Naive thymus-derived CD4-positive, alpha-beta T cell (primary cell): ENCODE data around the gene LCK. TPM values are rescaled to one million over a fixed set of nuclear protein-coding genes. Genes with fewer than 3 reads are reported as not detected.

Experiments
- ATAC-seq: fragments of 150-1000 bp; cut with Tn5 transposase; 2 replicates; pipeline ENCODE4 v1.10.0; 2021; ENCODE audit warnings: mild to moderate bottlenecking, moderate library complexity
- CTCF ChIA-PET: fragments of 350-600 bp; sonication (Branson Sonifier 250); formaldehyde crosslinking; loops from one replicate; lab custom pipeline; 2021; ENCODE audit warnings: antibody characterized with exemption; lab: Charles Lee
- POLR2A ChIA-PET: fragments of 350-600 bp; sonication (Branson Sonifier 250); formaldehyde crosslinking; loops from one replicate; lab custom pipeline; 2021; ENCODE audit warnings: antibody characterized with exemption, inconsistent platforms; lab: Charles Lee
- DNase-seq, 9 donors: peaks; one replicate each; pipeline versions ENCODE4 v3.0.0 to v3.0.0-alpha.2; 2020 to 2022; ENCODE audit warnings: mixed read lengths in 1 of 9
- H3K27ac ChIP-seq: one replicate; pipeline ENCODE4 v1.7.0; 2013; ENCODE audit warnings: mild to moderate bottlenecking, low read depth, low read length, moderate library complexity
- H3K27me3 ChIP-seq, 2 donors: one replicate each; pipeline ENCODE4 v1.7.0; 2013; ENCODE audit warnings: low read length in 2 of 2, mild to moderate bottlenecking in 2 of 2, moderate library complexity in 2 of 2; ENCODE audit not compliant: control insufficient read depth in 2 of 2, insufficient read depth in 2 of 2
- H3K36me3 ChIP-seq, 3 experiments: 1 replicate in 2 of 3; 2 replicates in 1 of 3; pipeline ENCODE4 v1.7.0; 2013; ENCODE audit warnings: low read length in 3 of 3, mild to moderate bottlenecking in 3 of 3, moderate library complexity in 1 of 3; ENCODE audit not compliant: insufficient read depth in 3 of 3, control insufficient read depth in 2 of 3
- H3K4me1 ChIP-seq, 2 donors: one replicate each; pipeline ENCODE4 v1.7.0; 2013; ENCODE audit warnings: low read length in 2 of 2, mild to moderate bottlenecking in 2 of 2, moderate library complexity in 1 of 2; ENCODE audit not compliant: control insufficient read depth in 2 of 2, insufficient read depth in 2 of 2
- H3K4me3 ChIP-seq: 2 replicates; pipeline ENCODE4 v1.7.0; 2013; ENCODE audit warnings: mild to moderate bottlenecking, low read length
- H3K9me3 ChIP-seq, 3 experiments: 1 replicate in 2 of 3; 2 replicates in 1 of 3; pipeline ENCODE4 v1.7.0; 2013; ENCODE audit warnings: low read length in 3 of 3; ENCODE audit not compliant: control insufficient read depth in 2 of 3
- H3K27ac Mint-ChIP-seq, 9 donors: one replicate each; pipeline ENCODE4 v1.8.0; 2020 to 2022; ENCODE audit warnings: mixed read lengths in 9 of 9, mild to moderate bottlenecking in 8 of 9, moderate library complexity in 5 of 9, inconsistent platforms in 2 of 9
- H3K27me3 Mint-ChIP-seq, 5 donors: one replicate each; pipeline ENCODE4 v1.8.0; 2021 to 2022; ENCODE audit warnings: mixed read lengths in 5 of 5, mild to moderate bottlenecking in 1 of 5
- H3K36me3 Mint-ChIP-seq, 5 donors: one replicate each; pipeline ENCODE4 v1.8.0; 2020 to 2022; ENCODE audit warnings: mixed read lengths in 5 of 5, mild to moderate bottlenecking in 3 of 5, inconsistent platforms in 1 of 5
- H3K4me1 Mint-ChIP-seq, 7 donors: one replicate each; pipeline ENCODE4 v1.8.0; 2020 to 2022; ENCODE audit warnings: mixed read lengths in 7 of 7, mild to moderate bottlenecking in 3 of 7, inconsistent platforms in 1 of 7
- H3K4me3 Mint-ChIP-seq, 10 donors: one replicate each; pipeline ENCODE4 v1.8.0; 2020 to 2022; ENCODE audit warnings: mild to moderate bottlenecking in 10 of 10, mixed read lengths in 10 of 10, moderate library complexity in 6 of 10, inconsistent platforms in 2 of 10
- H3K9me3 Mint-ChIP-seq, 11 donors: one replicate each; pipeline ENCODE4 v1.8.0; 2020 to 2022; ENCODE audit warnings: mixed read lengths in 11 of 11, mild to moderate bottlenecking in 4 of 11, inconsistent platforms in 1 of 11, moderate library complexity in 1 of 11
- intact Hi-C, 2 donors: fragments of 100-400 bp; cut with micrococcal nuclease; formaldehyde crosslinking; loops; one replicate each; pipeline ENCODE4 v1.15.1; 2023
- polyA plus RNA-seq, 2 donors: library from polyadenylated mRNA; unstranded; fragments of 300-500 nt; fragmentation: Illumina TruSeq; gene quantifications; one replicate each; pipeline ENCODE4 v1.2.3, GENCODE V29; 2021
- total RNA-seq, 6 experiments: library from RNA in 5 of 6; stranded (reverse) in 5 of 6; gene quantifications; 1 replicate in 5 of 6; 2 replicates in 1 of 6; pipeline ENCODE4 v1.2.3 and lab custom pipeline; 2021 to 2026

The LCK gene
- total and polyA plus RNA-seq, 7 experiments from 2014 or later = 245 to 1,109 (median 480) TPM

DNA sequence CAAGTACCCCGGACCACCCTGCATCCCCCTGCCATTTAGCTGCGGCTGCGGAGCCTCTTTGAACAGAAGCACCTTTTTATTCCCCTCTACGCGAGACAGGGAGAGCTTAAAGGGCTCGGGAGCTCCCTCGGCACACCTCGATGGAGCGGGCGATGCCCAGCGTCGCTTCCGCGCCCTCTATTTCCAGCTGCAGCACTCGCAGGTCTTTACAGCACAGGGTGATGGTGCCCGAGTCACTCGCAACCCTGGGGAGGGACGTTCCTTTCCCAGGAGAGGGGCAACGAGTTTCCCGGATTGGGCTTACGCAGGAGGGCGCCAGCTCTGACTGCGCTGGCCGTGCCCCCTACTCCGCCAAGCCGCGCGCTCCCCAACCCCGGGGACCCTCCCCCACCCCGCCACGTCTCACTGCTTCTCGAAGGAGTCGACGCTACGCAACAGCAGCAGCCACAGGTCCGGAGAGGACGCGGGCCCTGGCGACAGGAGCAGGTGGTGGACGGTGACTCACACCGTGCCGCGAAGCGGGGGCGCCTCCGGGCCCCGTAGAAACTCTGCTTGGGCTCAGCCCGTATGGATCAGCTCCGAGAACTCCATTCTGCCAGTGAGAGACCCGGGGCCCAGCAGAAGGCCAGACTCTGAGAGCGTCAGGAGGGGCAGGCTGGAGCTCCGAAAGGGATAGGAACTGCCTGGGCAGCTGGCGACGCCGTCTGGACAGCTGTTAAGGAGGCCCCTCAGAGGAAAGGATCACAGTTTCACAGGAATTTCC lies 9.9 kb upstream of the LCK start:
- POLR2A ChIA-PET = interaction anchor here (0.7 to 28.2 kb wide), 19 partner anchors 10 to 153 kb away, joined by 3 to 738 read pairs (median 5); partner anchors contain the start of genes BSDC1, CCDC28B, HDAC1 and KPNA6
- Mint-ChIP-seq H3K36me3 (no peaks in the 10 kb centered on the region), H3K4me3 (peak overlapping the region; percentile 87 to 93 (median 91)), H3K4me1 (peaks cover 7 to 38% (median 24%) of the 10 kb centered on the region in 7 donors), H3K27ac (peak overlapping the region in 8 of 9 donors; percentile 40 to 92 (median 83)), H3K9me3 (no peaks in the 10 kb centered on the region), H3K27me3 (no peaks in the 10 kb centered on the region)
- H3K27ac ChIP-seq = peak overlapping the region; percentile 68
- peak overlapping the region; percentile 94 for H3K4me3 ChIP-seq
- H3K27me3 ChIP-seq = no peaks in the 10 kb centered on the region
- peak; percentile 74 for ATAC-seq
- peaks cover 8 to 21% of the 10 kb centered on the region in 2 donors for H3K4me1 ChIP-seq
- CTCF ChIA-PET = interaction anchor here (0.8 to 4.1 kb wide), 24 partner anchors 9 to 143 kb away, joined by 3 to 38 read pairs (median 6); partner anchors contain the start of genes HDAC1, LCK and MARCKSL1
- intact Hi-C loops = loop anchor here in 1 of 2 donors (1.0 to 2.0 kb wide), 2 partner anchors 14 to 32 kb away; no protein-coding TSS in a partner anchor
- peaks cover 0 to 6% (median 0%) of the 10 kb centered on the region in 3 experiments for H3K36me3 ChIP-seq
- H3K9me3 ChIP-seq = no peaks in the 10 kb centered on the region
- peak in 8 of 9 donors; percentile 22 to 55 (median 43) for DNase-seq

DNA sequence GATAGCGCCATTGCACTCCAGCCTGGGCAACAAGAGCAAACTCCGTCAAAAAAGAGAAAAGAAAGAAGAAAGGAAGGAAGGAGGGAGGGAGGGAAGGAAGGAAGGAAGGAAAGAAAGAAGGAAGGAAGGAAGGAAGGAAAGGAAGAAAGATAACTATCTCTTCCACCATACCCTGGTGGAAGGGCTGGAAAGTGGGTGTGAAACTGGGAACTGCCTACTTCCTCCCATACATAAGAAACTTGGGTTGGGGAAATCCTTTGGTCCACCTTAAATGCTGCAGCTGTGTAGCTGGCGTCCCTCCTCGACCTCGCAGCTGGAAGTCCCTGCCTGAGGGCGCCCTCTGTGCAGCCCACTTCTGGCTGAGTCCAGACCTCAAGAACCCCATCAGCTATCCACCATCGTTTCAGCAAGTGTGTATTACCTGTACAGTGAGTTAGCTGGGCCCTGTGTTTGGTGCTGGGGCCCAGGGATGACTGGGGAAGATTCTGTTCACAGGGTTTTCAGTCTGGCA lies 8.7 kb upstream of the LCK start:
- peak overlapping the region in 9 of 10 donors; percentile 3 to 93 (median 91) for H3K4me3 Mint-ChIP-seq
- no peaks in the 10 kb centered on the region for H3K27me3 ChIP-seq
- no peaks in the 10 kb centered on the region for H3K36me3 Mint-ChIP-seq
- intact Hi-C loops = no loop called here
- DNase-seq (no peak), ATAC-seq (no peak)
- no peaks in the 10 kb centered on the region for H3K9me3 Mint-ChIP-seq
- H3K9me3 ChIP-seq = no peaks in the 10 kb centered on the region
- peak overlapping the region; percentile 18 to 89 (median 79) for H3K27ac Mint-ChIP-seq
- H3K4me1 ChIP-seq = peaks cover 11 to 33% of the 10 kb centered on the region in 2 donors
- POLR2A ChIA-PET = interaction anchor here (0.6 to 28.2 kb wide), 10 partner anchors 14 to 140 kb away, joined by 3 to 738 read pairs (median 10); partner anchors contain the start of genes HDAC1, LCK, MARCKSL1 and TXLNA
- no peaks in the 10 kb centered on the region for H3K27me3 Mint-ChIP-seq
- no peak overlapping the region for H3K27ac ChIP-seq
- H3K4me3 ChIP-seq = no peak overlapping the region
- peaks cover 15 to 51% (median 35%) of the 10 kb centered on the region in 7 donors for H3K4me1 Mint-ChIP-seq
- CTCF ChIA-PET = interaction anchor here (0.6 to 3.0 kb wide), 4 partner anchors 12 to 93 kb away, joined by 3 to 13 read pairs (median 6); partner anchors contain the start of gene MARCKSL1
- H3K36me3 ChIP-seq = peaks cover 0 to 6% (median 0%) of the 10 kb centered on the region in 3 experiments

DNA sequence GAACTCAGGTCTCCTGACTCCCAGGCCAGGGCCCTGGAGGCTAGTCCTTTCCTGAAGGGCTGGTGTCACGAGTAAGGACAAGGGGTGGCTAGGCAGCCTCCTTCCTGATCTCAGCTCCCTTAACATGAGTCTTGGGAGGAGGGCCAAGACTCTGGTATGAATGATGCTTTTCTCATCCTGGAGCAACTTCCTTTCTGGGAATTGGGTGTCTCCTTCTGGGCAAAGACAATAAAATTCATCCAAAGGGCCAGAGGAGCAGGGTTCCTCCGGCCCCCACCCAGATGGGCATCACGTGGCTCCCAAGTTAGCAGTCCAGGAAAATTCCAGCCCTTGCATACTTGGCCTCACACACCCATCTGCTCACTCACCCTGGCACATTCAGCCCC lies 4.2 kb upstream of the LCK start, which contains the start of gene FAM167B:
Gene FAM167B (plus strand): TSS at position 335 of the 386 bp plus-strand sequence. CDS start 200 bp downstream, outside the sequence.
- Mint-ChIP-seq H3K36me3 (peaks cover 4 to 10% (median 6%) of the 10 kb centered on the region in 5 donors), H3K27me3 (peaks cover 0 to 2% (median 0%) of the 10 kb centered on the region in 5 donors), H3K4me1 (peaks cover 38 to 64% (median 56%) of the 10 kb centered on the region in 7 donors), H3K9me3 (peaks cover 0 to 2% (median 0%) of the 10 kb centered on the region in 11 donors), H3K4me3 (peak within 1 kb of the TSS; percentile 66 to 100 (median 92)), H3K27ac (peak within 1 kb of the TSS; percentile 87 to 100 (median 97))
- no peaks in the 10 kb centered on the region for H3K9me3 ChIP-seq
- peak within 1 kb of the TSS; percentile 91 for H3K27ac ChIP-seq
- POLR2A ChIA-PET = interaction anchor here (0.7 to 28.2 kb wide), 6 partner anchors 13 to 98 kb away, joined by 3 to 738 read pairs (median 58); partner anchors contain the start of genes HDAC1 and LCK
- H3K4me1 ChIP-seq = peaks cover 37 to 60% of the 10 kb centered on the region in 2 donors
- H3K36me3 ChIP-seq = peaks cover 0 to 9% (median 0%) of the 10 kb centered on the region in 3 experiments
- H3K27me3 ChIP-seq = no peaks in the 10 kb centered on the region
- DNase-seq (no peak), ATAC-seq (no peak)
- CTCF ChIA-PET = interaction anchor here (0.6 to 4.6 kb wide), 5 partner anchors 19 to 70 kb away, joined by 3 to 32 read pairs (median 4); no protein-coding TSS in a partner anchor
- intact Hi-C loops = no loop called here
- peak within 1 kb of the TSS; percentile 52 for H3K4me3 ChIP-seq

DNA sequence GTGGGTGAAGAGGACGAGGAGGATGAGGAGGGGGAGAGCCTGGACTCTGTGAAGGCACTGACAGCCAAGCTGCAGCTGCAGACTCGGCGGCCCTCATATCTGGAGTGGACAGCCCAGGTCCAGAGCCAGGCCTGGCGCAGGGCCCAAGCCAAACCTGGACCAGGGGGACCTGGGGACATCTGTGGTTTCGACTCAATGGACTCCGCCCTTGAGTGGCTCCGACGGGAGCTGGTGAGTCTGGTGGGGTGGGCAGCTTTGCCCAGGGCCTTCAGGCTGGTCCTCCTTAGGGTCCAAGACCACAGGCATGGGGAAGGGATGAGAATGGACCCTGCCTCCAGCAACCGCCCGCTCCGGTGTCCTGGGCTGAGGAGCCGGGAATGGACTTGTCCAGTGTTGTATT lies 3.6 kb upstream of the LCK start:
- Histone ChIP-seq H3K27ac (peak overlapping the region; percentile 91), H3K9me3 (no peaks in the 10 kb centered on the region), H3K4me3 (no peak overlapping the region), H3K27me3 (no peaks in the 10 kb centered on the region), H3K4me1 (peaks cover 37 to 54% of the 10 kb centered on the region in 2 donors), H3K36me3 (peaks cover 0 to 14% (median 0%) of the 10 kb centered on the region in 3 experiments)
- Mint-ChIP-seq H3K27me3 (peaks cover 0 to 2% (median 0%) of the 10 kb centered on the region in 5 donors), H3K9me3 (peaks cover 0 to 2% (median 0%) of the 10 kb centered on the region in 11 donors), H3K27ac (peak overlapping the region; percentile 87 to 100 (median 97)), H3K4me3 (peak overlapping the region in 9 of 10 donors; percentile 38 to 100 (median 92)), H3K36me3 (peaks cover 7 to 16% (median 9%) of the 10 kb centered on the region in 5 donors), H3K4me1 (peaks cover 35 to 59% (median 53%) of the 10 kb centered on the region in 7 donors)
- intact Hi-C loops = no loop called here
- POLR2A ChIA-PET = interaction anchor here (0.7 to 28.2 kb wide), 10 partner anchors 0 to 97 kb away, joined by 3 to 738 read pairs (median 24); partner anchors contain the start of genes FAM167B, HDAC1, LCK and MARCKSL1
- CTCF ChIA-PET = interaction anchor here (0.6 to 4.6 kb wide), 10 partner anchors 10 to 70 kb away, joined by 4 to 32 read pairs (median 5); no protein-coding TSS in a partner anchor
- ATAC-seq (no peak), DNase-seq (no peak)

DNA sequence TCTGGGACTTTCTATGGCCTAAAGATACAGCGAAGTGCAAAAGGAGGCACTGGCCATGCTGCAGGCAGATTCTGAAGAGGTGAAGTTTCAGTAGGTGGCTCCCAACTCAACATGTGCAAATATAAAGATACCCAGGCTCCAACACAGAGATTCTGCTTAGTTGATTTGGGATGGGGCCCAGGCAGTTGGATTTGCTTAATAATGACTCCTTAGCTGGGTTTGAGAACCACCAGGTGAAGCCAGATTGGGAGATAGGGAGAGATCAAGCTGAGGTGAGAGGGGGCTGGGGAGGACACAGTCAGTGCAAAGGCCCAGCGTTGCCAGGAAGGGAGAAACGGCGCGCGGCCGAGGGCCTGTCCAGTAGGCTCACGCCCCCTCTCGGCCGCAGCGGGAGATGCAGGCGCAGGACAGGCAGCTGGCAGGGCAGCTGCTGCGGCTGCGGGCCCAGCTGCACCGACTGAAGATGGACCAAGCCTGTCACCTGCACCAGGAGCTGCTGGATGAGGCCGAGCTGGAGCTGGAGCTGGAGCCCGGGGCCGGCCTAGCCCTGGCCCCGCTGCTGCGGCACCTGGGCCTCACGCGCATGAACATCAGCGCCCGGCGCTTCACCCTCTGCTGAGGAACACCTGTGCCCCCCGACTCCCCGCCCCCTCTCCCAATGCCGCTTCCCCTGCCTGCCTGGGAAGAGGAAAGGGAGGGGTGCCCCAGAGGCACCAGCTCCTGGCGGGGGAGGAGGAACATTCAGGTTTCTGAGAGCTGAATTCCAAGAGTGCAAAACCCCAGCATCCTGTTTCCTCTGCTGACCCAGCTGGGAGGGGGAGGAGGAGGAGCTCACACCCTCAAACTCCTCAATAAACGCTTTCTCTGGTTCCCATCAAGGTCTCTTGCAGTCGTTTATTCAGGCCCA lies 2.8 kb upstream of the LCK start:
- peak; percentile 45 for ATAC-seq
- H3K4me3 Mint-ChIP-seq = peak overlapping the region; percentile 66 to 100 (median 98)
- ChIA-PET POLR2A (interaction anchor here (0.7 to 28.2 kb wide), 19 partner anchors 0 to 146 kb away, joined by 3 to 738 read pairs (median 6); partner anchors contain the start of genes BSDC1, CCDC28B, FAM167B and HDAC1), CTCF (interaction anchor here (0.6 to 4.6 kb wide), 29 partner anchors 8 to 316 kb away, joined by 3 to 38 read pairs (median 4); partner anchors contain the start of genes IQCC and MARCKSL1)
- DNase-seq = peak; percentile 43 to 84 (median 56)
- peak overlapping the region; percentile 92 to 100 (median 99) for H3K27ac Mint-ChIP-seq
- intact Hi-C loops = loop anchor here (1.0 to 2.0 kb wide), 4 partner anchors 26 to 175 kb away; partner anchors contain the start of gene HDAC1 (in 1 of the 2)
- H3K9me3 Mint-ChIP-seq = peaks cover 0 to 2% (median 0%) of the 10 kb centered on the region in 11 donors
- Histone ChIP-seq H3K27ac (peak overlapping the region; percentile 91), H3K9me3 (no peaks in the 10 kb centered on the region), H3K4me1 (peaks cover 37 to 51% of the 10 kb centered on the region in 2 donors), H3K36me3 (peaks cover 0 to 17% (median 0%) of the 10 kb centered on the region in 3 experiments), H3K4me3 (peak overlapping the region; percentile 52), H3K27me3 (no peaks in the 10 kb centered on the region)
- peaks cover 0 to 2% (median 0%) of the 10 kb centered on the region in 5 donors for H3K27me3 Mint-ChIP-seq
- H3K36me3 Mint-ChIP-seq = peaks cover 12 to 23% (median 16%) of the 10 kb centered on the region in 5 donors
- H3K4me1 Mint-ChIP-seq = peaks cover 32 to 60% (median 52%) of the 10 kb centered on the region in 7 donors
